Measurements from ENCODE around the gene NRSN2.
"Not testable (repeated sequence)": the region's sequence is repeated elsewhere in the genome, so short reads cannot be mapped to it uniquely, and the experiment has no call there.

Gene NRSN2

DNA sequence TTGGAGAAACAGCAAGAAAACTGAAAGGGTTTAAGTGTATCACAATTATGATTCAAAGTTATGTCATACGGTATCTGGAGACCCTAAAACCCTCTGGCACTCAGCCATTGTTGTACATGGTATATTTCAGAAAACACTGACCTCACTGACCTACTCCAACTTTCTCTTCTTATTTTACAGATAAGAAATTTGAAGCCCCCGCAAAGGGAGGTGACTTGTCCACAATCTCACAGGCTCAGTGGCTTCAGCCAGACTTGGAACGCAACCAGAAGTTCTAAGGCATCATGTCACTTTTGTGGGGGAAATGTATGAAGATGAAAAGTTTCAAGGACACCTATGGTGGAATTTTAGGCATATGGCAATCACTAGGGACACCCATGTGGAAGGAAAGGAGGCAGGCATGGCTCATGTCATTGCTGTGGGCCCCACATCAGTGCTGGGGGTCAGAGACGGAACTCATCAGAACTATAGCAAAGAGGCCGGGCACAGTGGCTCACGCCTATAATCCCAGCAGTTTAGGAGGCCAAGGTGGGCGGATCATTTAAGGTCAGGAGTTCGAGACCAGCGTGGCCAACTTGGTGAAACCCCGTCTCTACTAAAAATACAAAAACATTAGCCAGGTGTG, 28.5 kb downstream of the NRSN2 start:
- no peak for DNase-seq

DNA sequence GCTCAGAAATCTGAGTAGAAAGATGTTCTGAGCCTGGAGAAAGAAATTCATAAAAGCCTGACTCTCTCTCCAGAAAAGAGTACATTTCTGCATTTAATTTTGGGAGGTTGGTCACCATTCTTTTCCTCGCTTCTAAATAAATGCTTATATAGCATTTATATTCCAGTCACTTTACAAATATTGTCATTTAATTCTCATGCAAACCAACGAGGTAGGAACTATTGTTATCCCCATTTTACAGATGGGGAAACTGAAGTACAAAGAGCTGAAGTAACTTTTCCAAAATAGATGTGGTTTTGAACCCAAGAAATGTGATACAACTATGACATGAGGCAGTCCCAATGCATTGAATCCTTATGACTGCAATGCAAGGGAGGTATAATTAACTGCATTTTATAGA, 29.2 kb downstream of the NRSN2 start:
- no peak for DNase-seq

DNA sequence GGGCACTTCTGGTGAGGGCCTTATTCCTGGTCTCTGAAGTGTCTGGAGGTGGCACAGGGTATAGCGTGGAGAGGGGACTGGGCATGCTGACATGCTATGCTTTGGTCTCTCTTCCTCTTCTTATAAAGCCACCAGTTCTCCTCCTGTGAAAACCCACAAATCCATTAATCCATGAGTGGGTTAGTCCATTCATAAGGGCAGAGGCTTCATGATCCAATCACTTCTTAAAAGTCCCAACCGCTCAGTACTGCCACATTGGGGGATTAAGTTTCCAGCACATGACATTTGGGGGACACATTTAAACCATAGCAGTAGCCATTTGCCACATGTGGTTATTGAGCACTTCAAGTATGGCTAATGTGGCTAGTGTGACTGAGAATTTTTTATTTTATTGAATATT, 29.8 kb downstream of the NRSN2 start:
- no peak for DNase-seq

DNA sequence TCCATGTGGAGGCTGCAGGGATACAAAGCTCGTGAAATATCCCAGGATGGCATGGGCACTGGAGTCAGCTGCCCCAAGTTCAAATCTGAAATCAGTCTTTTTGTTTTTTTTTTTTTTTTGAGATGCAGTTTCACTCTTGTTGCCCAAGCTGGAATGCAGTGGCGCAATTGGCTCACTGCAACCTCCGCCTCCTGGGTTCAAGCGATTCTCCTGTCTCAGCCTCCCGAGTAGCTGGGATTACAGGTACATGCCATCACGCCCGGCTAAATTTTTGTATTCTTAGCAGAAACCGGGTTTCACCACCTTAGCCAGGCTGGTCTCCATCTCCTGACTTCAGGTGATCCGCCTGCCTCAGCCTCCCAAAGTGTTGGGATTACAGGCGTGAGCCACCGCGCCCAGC, 30.7 kb downstream of the NRSN2 start:
- DNase-seq = not testable (repeated sequence)

DNA sequence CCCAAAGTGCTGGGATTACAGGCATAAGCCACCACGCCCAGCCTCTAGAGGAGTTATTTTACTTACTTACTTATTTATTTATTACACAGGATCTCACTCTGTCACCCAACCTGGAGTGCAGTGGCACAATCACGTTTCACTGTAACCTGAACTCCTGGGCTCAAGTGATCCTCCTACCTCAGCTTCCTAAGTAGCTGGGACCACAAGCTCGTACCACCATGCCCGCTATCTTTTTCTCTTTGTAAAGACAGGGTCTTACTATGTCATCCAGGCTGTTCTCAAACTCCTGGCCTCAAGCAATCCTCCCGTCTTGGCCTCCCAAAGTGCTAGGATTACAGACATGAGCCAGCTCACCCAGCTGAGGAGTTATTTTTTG, 32.0 kb downstream of the NRSN2 start:
- no peak for DNase-seq

DNA sequence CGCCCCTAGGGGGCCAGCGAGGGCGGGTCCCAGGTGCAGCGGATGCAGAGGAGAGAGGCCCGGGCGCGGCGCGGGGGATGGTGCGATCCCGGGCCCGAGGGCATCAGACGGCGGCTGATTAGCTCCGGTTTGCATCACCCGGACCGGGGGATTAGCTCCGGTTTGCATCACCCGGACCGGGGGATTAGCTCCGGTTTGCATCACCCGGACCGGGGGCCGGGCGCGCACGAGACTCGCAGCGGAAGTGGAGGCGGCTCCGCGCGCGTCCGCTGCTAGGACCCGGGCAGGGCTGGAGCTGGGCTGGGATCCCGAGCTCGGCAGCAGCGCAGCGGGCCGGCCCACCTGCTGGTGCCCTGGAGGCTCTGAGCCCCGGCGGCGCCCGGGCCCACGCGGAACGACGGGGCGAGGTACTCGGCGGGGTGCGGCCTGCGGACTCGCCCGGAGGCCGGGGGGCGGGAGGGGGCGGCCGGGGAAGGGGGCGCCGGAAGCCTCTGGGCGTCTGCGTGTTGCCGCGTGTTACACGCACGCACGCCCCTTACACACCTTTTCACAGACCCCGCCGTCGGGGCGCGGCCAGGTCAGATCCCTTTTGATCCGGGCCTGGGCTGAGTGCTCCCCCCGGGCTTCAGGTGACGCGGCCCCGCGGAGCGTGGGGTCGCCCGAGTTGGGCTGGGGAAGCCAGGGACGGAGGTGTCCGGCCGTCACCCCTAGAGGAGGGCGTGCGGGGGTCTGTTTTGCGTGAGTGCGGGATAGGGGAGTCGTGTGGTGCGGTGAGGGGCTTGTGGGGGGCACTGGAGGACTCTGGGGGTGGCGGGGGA, 34.1 kb downstream of the NRSN2 start:
- DNase-seq = peak; percentile 77

DNA sequence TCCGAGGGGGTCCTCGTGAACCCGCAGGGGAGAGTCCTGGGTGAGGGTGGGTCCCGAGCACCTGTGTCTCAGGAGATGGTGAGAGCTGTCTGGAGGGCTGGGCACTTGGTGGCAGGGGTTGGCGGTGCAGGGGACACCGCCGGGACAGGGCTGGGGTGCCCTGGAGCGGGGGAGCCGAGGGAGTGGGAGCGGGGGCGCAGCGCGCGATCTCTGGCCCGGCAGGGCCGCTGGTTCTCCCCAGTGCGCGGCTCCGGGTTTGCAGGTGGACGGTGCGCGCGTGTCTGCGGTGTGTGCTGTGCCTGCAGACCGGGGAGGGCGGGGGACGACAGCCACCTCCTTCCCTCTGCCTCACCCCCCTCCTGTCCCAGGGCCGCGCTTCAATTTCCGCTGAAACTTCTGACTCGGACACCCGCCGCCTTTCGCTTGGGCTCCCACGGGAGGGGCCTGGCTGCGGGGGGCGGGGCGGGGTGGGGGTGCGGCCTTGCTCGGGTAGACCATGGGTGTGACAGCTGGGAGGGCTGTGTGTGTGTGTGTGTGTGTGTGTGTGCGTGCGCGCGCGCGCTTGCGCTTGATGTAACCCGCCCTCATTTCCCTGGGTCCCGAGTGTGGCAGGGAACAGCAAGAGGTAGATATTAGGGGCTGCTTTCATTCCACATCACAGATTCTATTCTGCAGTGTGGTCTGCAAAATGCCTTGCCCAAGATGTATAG, 34.8 kb downstream of the NRSN2 start:
- DNase-seq = peak; percentile 61

DNA sequence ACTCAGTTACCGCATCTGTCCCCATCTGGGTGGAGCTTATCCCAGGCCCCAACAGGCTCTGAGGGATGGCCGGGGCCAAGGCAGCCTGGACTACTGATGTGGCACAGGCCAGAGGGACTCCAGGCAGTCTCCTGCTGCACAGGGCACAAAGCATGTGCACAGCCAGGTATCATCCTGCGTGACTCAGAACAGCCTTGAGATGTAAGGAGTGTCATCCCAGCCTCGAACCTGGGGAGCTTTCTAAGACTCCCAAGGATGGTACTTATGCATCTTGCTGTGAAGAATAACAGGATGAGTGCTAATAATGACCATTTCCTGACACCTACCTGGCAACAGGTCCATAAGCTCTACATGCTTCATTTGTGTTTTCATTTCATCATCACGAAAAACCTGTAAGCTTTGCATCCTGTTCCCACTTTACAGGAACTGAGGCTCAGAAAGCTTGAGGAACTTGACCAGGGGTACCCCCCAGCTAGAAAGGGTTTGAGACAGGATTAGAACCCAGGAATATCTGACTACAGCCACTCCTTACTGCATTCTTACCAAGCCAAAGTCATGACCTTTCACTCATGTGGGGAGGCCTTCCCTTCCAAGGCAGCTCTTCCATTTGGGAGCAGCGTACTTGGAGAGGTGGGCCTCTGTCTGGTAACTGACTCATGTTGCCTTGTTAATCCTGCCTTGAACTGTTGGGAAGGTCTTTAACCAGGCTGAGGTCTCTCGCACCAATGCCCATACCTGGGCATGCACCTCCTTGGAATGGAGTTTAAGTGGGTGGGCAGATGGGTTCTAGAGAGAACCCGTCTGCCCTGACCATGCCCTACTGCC, 35.6 kb downstream of the NRSN2 start:
- DNase-seq = no peak

DNA sequence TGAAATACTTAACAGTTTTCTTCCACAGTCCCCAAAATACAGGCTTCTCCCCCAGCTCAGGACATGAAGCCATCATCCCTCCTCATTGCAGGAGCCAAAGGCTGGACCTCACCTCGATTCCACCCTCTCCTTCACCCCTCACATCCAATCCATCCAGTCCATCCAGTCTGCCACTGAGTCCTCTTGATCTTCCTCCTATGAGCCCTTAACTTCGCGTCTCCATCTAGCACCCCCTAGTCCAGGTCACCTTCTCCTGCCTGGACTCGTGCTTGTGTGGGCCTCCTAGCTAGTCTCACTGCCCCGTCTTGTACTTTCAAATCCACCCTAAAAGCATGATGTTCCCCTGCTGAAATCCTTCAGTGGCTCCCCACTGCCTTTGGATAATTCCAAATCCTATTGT, 37.0 kb downstream of the NRSN2 start:
- no peak for DNase-seq

DNA sequence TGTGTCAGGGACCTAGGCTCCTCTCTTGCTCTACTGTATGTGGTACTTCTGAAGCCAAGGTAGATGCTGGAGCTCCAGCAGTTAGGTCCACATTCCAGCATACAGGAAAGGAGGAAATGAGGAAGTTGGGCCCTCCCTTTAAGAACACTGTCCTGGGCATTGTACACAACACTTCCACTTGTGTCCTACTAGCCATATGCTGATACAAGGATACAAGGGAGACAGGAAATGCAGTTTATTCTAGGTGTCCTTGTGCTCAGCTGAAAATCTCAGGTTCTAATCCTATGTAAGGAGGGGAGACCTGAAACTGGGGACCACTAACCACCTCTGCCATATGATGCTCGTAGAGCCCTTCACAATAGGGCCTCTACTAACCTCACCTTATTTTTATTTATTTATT, 37.8 kb downstream of the NRSN2 start:
- DNase-seq = no peak

DNA sequence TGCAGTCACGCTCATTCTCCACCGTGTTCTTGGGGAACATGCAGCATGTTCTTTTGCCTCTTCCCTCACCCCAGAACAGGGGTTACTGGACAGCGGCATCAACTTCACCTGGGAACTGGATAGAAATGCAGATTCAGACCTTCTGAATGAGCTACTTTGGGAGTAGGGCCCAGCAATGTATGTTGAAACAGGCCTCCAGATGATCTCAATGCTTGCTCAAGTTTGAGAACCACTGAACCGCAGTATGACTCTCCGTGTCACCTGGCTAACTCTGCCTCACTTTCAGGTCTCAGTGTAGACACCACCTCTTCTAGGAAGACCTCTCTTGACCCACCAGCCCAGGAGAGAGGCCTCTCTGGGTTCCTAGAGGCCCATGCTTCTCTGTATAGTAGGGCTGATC, 38.5 kb downstream of the NRSN2 start:
- no peak for DNase-seq

DNA sequence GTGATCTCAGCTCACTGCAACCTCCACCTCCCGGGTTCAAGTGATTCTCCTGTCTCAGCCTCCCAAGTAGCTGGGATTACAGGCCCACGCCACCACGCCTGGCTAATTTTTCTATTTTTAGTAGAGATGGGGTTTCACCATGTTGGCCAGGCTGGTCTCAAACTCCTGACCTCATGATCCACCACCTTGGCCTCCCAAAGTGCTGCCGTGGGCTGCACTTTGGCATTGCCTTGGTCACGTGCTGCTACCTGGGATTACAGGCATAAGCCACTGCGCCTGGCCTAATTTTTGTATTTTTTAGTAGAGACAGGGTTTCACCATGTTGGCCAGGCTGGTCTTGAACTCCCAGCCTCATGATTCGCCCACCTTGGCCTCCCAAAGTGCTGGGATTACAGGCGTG, 39.7 kb downstream of the NRSN2 start:
- DNase-seq = not testable (repeated sequence)

DNA sequence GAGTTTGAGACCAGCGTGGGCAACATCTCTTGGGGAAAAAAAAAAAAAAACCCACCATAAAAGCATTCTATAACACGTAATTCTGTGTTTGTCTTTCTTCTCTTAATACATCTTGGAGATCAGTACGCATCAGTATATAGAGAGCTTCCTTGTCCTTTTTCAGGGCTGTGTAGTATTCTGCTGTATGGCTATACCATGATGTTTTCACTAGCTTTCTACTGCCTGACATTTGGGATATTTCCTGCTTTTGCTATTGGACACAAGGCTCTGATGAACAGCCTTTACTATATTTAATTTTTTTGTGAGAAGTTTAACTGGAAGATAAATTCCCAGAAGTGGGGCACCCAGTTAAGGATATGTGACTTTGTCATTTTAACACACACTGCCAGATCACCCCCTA, 40.6 kb downstream of the NRSN2 start:
- DNase-seq = no peak

DNA sequence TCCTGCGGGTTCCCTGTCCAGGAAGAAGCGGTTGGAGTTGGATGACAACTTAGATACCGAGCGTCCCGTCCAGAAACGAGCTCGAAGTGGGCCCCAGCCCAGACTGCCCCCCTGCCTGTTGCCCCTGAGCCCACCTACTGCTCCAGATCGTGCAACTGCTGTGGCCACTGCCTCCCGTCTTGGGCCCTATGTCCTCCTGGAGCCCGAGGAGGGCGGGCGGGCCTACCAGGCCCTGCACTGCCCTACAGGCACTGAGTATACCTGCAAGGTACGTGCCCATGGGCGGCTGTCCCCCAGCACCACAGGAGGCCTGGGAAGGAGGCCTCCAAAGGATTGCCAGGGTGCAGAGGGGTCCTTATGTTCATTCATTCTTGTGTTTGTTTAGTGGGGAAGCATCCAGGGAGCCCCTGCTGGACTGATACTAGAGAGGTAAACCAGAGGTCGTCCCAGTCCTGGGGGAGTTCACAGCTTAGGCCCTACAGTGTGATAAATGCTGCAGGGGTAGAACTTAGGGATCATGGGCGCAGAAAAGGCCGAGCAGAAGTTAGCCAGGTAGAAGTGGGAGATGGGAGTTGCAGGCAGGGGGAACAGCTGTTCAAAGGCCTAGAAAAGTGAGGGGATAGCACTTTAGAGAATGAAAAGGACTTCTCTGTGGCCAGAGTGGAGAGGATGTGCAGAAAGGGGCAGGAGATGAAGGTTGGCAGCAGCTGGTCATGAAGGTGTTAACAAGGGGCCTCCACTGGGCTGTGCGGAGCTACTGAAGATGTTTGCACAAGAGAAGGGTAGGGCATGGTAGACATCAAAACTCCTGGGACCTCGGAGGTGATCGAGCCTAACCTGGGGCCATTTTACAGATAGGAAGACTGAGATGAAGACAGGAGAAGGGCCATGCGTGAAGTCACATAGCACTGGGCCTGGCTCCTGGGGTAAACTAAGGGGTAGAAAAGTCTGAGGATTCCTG, 41.4 kb downstream of the NRSN2 start:
- DNase-seq = no peak

DNA sequence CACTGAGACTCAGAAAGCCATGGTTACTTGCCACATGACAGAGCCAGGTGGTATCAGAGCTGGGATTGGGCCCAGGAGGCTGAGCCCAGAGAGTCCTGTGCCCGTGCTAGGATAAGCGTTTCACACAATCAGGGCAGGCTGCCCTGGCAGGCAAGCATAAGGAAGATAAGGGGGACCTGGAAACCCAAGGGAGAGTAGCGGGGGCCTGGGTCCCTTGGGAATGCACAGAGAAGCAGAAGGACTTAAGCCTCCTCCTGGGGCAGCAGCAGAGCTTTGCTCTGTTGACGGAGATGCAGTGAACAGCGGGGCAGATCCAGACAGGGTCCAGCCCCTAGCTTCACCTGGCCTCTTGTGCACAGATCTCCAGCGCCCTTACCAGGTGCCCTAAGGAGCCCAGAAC, 42.3 kb downstream of the NRSN2 start:
- DNase-seq = no peak

DNA sequence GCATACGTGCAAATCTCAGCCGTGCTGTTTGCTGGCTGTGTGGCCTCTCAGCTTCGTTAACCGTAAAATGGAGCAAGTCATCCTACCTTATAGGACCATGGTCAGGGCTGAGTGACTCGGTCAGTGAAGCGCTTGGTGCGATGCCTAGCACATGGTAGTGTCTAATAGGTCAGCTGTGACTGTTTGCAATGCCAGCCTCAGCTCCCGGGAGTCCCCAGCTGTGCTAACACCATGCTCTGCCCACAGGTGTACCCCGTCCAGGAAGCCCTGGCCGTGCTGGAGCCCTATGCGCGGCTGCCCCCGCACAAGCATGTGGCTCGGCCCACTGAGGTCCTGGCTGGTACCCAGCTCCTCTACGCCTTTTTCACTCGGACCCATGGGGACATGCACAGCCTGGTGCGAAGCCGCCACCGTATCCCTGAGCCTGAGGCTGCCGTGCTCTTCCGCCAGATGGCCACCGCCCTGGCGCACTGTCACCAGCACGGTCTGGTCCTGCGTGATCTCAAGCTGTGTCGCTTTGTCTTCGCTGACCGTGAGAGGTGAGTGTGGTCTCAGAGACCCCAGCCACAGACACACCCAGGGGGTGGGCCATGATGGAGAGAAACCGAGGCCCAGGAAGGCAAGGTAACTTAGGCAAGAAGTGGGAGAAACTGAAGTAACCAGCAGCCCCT, 44.3 kb downstream of the NRSN2 start:
- no peak for DNase-seq

DNA sequence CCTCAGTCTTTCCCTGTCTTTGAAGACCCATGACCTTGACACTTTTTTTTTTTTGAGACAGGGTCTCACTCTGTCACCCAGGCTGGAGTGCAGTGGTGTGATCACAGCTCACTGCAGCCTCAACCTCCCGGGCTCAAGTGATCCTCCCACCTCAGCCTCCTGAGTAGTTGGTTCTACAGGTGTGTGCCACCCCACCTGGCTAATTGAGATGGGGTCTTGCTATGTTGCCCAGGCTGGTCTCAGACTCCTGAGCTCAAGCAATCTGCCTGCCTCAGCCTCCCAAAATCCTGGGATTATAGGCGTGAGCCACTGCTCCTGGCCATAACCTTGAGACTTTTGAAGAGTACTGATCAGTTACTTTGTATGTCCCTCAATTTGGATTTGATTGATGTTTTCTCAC, 46.4 kb downstream of the NRSN2 start:
- DNase-seq = not testable (repeated sequence)

DNA sequence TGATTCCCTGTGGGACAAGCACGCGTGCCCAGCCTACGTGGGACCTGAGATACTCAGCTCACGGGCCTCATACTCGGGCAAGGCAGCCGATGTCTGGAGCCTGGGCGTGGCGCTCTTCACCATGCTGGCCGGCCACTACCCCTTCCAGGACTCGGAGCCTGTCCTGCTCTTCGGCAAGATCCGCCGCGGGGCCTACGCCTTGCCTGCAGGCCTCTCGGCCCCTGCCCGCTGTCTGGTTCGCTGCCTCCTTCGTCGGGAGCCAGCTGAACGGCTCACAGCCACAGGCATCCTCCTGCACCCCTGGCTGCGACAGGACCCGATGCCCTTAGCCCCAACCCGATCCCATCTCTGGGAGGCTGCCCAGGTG, 49.3 kb downstream of the NRSN2 start:
- DNase-seq = no peak

DNA sequence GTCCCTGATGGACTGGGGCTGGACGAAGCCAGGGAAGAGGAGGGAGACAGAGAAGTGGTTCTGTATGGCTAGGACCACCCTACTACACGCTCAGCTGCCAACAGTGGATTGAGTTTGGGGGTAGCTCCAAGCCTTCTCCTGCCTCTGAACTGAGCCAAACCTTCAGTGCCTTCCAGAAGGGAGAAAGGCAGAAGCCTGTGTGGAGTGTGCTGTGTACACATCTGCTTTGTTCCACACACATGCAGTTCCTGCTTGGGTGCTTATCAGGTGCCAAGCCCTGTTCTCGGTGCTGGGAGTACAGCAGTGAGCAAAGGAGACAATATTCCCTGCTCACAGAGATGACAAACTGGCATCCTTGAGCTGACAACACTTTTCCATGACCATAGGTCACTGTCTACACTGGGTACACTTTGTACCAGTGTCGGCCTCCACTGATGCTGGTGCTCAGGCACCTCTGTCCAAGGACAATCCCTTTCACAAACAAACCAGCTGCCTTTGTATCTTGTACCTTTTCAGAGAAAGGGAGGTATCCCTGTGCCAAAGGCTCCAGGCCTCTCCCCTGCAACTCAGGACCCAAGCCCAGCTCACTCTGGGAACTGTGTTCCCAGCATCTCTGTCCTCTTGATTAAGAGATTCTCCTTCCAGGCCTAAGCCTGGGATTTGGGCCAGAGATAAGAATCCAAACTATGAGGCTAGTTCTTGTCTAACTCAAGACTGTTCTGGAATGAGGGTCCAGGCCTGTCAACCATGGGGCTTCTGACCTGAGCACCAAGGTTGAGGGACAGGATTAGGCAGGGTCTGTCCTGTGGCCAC, 49.9 kb downstream of the NRSN2 start:
- DNase-seq = no peak

DNA sequence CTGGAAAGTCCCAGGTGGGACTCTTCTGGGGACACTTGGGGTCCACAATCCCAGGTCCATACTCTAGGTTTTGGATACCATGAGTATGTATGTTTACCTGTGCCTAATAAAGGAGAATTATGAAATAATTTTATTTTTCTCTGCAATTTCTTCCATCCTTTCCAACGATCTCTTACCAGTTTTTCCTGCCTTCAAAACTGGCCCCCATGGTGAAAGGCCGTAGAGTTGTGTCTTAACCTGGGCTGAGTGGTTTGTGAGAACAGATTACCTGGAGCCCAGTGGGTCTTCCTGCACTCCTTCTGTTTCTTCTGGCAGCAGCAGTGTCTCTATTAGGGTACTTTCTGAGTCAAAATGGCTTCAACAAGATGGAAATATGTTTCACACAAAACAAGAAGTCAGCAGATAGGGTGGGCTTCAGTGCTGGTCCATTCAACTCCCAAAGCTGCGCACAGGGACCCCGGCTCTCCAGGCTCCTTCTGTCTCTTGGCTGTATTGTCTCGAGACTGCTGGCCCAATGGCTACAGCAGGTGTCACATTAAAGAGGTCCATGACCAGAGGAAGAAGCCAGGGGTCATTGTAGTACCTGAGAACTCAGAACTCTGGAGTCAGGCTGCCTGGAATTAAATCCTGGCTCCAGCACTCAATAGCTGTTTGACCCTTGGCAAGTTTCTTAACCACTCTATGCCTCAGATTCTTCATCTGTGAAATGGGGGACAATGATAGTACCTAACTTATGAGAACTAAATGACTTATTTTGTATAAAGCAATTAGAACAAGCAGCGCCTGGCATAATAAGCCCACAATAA, 50.7 kb downstream of the NRSN2 start:
- no peak for DNase-seq
